HG03575 (cell line): ENCODE data around the gene SLC31A2.
"Not testable (repeated sequence)": the region's sequence is repeated elsewhere in the genome, so short reads cannot be mapped to it uniquely, and the experiment has no call there.

Source experiments
- ATAC-seq: cut with Tn5 transposase; IDR thresholded peaks from one replicate; pipeline ENCODE4 v1.9.1; 2021; ENCODE audit not compliant: unreplicated experiment, insufficient number of reproducible peaks, low FRiP score; ENCODE audit errors: extremely low read depth

Gene SLC31A2

GRCh38 chr9:113150670-113151611 lies at the start of gene SLC31A2:
Gene SLC31A2, plus strand, starts transcription at chr9:113151007. Its CDS starts 68 bp downstream, at chr9:113151075.
- ATAC-seq, result no peak

- ATAC-seq, result not testable (repeated sequence)
Observed at GRCh38 chr9:113105345-113105744, 45.5 kb upstream of the SLC31A2 start.

GRCh38 chr9:113111065-113111951 lies 39.5 kb upstream of the SLC31A2 start:
- not testable (repeated sequence) for ATAC-seq

- ATAC-seq, result not testable (repeated sequence)
Observed at GRCh38 chr9:113112706-113113510, 37.9 kb upstream of the SLC31A2 start.

- not testable (repeated sequence) for ATAC-seq
Observed at GRCh38 chr9:113118829-113119228, 32.0 kb upstream of the SLC31A2 start.

GRCh38 chr9:113125386-113126035 lies 25.3 kb upstream of the SLC31A2 start:
- ATAC-seq, result no peak

GRCh38 chr9:113129466-113129865 lies 21.3 kb upstream of the SLC31A2 start:
- no peak for ATAC-seq

- ATAC-seq, result no peak
Observed at GRCh38 chr9:113129884-113130283, 20.9 kb upstream of the SLC31A2 start.

- no peak for ATAC-seq
Observed at GRCh38 chr9:113131689-113132151, 19.1 kb upstream of the SLC31A2 start.

- ATAC-seq, result no peak
Observed at GRCh38 chr9:113137196-113138168, 13.3 kb upstream of the SLC31A2 start.

GRCh38 chr9:113138760-113139159 lies 12.0 kb upstream of the SLC31A2 start:
- no peak for ATAC-seq

GRCh38 chr9:113139225-113139829 lies 11.5 kb upstream of the SLC31A2 start:
- ATAC-seq, result no peak

- ATAC-seq, result no peak
Observed at GRCh38 chr9:113139953-113140352, 10.9 kb upstream of the SLC31A2 start.

- ATAC-seq, result not testable (repeated sequence)
Observed at GRCh38 chr9:113140896-113141295, 9.9 kb upstream of the SLC31A2 start.

GRCh38 chr9:113143432-113144227 lies 7.2 kb upstream of the SLC31A2 start:
- no peak for ATAC-seq

- no peak for ATAC-seq
Observed at GRCh38 chr9:113148372-113148705, 2.5 kb upstream of the SLC31A2 start.
